ENCODE results near the gene CFAP97D2.
"Not testable (repeated sequence)": the region's sequence is repeated elsewhere in the genome, so short reads cannot be mapped to it uniquely, and the experiment has no call there.

CFAP97D2 gene

GRCh38 chr13:114185182-114185971 is 6.3 kb downstream of the CFAP97D2 start:
- DNase-seq (ENCODE audit: low read depth), result no peak
- no peak for TF ChIP-seq CTCF (IDR thresholded peaks at IDR 0.05; ENCODE audit: control insufficient read depth, insufficient read depth, low read depth, low read length, missing control alignments)
- no peak overlapping the region for H3K4me3 ChIP-seq (ENCODE audit: control insufficient read depth, low read depth, low read length)

DNA sequence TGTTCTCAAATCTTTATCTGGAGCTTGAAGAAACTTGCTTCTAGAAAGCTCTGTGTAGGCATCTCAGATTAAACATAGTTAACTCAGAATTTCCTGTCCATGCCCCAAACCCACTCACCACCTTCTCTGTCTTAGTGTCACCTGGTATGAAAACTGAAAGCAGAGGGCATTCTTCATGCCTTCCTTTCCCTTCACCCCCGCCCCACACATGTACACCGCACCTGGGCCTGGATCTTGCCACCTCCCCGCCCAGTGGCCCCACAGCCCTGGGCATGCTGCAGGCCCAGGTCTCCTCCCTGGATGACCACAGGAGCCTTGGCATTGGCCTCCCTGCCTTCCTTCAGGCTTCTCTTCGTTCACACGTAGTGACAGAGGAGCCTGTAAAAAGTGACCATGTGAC is 15.8 kb downstream of the CFAP97D2 start:
- no peak overlapping the region for H3K4me3 ChIP-seq (ENCODE audit: control insufficient read depth, low read depth, low read length)
- no peak for TF ChIP-seq CTCF (IDR thresholded peaks at IDR 0.05; ENCODE audit: control insufficient read depth, insufficient read depth, low read depth, low read length, missing control alignments)
- no peak for DNase-seq (ENCODE audit: low read depth)

DNA sequence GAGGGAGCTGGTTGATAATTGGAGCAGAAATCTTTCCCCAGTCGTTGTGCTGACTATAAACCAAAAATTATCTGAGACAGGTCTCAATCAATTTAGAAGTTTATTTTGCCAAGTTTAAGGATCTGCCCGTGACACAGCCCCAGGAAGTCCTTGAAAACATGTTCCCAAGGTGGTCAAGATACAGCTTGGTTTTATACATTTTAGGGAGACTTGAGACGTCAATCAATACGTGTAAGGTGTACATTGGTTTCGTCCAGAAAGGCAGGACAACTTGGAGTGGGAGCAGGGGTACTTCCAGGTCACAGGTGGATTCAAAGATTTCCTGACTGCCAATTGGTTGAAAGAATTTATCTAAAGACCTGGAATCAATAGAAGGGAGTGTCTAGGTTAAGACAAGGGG is 17.6 kb downstream of the CFAP97D2 start:
- no peak for TF ChIP-seq CTCF (IDR thresholded peaks at IDR 0.05; ENCODE audit: control insufficient read depth, insufficient read depth, low read depth, low read length, missing control alignments)

DNA sequence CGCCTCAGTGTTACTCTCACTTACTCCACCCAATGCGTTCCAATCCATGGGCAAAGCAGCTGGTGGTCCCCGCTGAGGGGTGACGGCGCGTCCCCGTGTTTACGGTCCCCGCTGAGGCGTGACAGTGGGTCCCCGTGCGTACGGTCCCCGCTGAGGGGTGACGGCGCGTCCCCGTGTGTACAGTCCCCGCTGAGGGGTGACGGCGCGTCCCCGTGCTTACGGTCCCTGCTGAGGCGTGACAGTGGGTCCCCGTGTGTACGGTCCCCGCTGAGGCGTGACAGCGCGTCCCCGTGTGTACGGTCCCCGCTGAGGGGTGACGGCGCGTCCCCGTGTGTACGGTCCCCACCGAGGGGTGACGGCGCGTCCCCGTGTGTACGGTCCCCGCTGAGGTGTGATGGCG is 19.5 kb downstream of the CFAP97D2 start:
- no peak for DNase-seq (ENCODE audit: low read depth)
- no peak for TF ChIP-seq CTCF (IDR thresholded peaks at IDR 0.05; ENCODE audit: control insufficient read depth, insufficient read depth, low read depth, low read length, missing control alignments)
- no peak overlapping the region for H3K4me3 ChIP-seq (ENCODE audit: control insufficient read depth, low read depth, low read length)

More for the DNA sequence above, 17.6 kb downstream of the CFAP97D2 start:
- DNase-seq (ENCODE audit: low read depth), result no peak
- no peak overlapping the region for H3K4me3 ChIP-seq (ENCODE audit: control insufficient read depth, low read depth, low read length)

GRCh38 chr13:114199526-114199925 is 20.5 kb downstream of the CFAP97D2 start:
- DNase-seq (ENCODE audit: low read depth); H3K4me3 ChIP-seq (ENCODE audit: control insufficient read depth, low read depth, low read length): not testable (repeated sequence)

DNA sequence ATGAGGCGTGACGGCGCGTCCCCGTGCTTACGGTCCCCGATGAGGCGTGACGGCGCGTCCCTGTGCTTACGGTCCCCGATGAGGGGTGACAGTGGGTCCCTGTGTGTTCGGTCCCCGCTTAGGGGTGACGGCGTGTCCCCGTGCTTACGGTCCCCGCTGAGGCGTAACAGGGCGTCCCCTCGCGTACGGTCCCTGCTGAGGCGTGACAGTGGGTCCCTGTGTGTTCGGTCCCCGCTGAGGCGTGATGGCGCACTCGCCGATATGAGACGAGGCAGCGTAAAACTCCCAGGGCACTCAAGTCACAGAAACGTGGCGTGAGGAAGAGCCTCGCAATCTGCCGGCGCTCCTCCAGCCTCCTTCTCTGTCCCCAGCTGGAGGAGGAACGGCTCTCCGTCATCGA is 20.9 kb downstream of the CFAP97D2 start:
- no peak for DNase-seq (ENCODE audit: low read depth)
- peak overlapping the region; percentile 18; the same call in 1 of the 2 replicates for H3K4me3 ChIP-seq (ENCODE audit: control insufficient read depth, low read depth, low read length)
- no peak for TF ChIP-seq CTCF (IDR thresholded peaks at IDR 0.05; ENCODE audit: control insufficient read depth, insufficient read depth, low read depth, low read length, missing control alignments)

DNA sequence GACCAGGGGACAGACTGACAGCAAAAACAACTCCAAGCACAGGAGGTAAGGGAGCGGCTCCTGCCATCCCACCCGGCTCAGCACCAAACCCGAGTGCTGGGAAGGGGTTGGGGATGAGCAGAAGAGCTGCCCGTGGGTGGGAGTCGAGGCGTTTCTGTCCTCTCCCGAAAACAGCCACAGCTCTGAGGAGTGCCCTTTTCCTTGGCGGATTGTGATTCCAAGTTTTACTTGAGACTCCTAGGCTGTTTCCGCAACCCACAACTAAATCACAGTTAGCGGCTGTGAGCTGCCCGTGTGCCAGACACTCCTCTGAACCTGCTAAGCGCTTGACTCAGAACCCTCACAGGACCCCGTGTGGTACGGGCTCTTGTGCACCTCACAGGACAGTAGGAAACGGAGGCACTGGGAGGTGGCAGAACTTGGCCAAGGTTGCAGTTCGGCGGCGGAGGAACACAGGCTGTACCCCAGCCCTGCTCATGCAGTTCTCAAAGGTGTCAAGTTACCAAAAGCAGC is 21.4 kb downstream of the CFAP97D2 start:
- H3K4me3 ChIP-seq (ENCODE audit: control insufficient read depth, low read depth, low read length), result peak overlapping the region; percentile 18
- no peak for TF ChIP-seq CTCF (IDR thresholded peaks at IDR 0.05; ENCODE audit: control insufficient read depth, insufficient read depth, low read depth, low read length, missing control alignments)
- DNase-seq (ENCODE audit: low read depth), result no peak
